ENCODE data around the gene CYB561D2.

- TF ChIP-seq, protein P1, sequence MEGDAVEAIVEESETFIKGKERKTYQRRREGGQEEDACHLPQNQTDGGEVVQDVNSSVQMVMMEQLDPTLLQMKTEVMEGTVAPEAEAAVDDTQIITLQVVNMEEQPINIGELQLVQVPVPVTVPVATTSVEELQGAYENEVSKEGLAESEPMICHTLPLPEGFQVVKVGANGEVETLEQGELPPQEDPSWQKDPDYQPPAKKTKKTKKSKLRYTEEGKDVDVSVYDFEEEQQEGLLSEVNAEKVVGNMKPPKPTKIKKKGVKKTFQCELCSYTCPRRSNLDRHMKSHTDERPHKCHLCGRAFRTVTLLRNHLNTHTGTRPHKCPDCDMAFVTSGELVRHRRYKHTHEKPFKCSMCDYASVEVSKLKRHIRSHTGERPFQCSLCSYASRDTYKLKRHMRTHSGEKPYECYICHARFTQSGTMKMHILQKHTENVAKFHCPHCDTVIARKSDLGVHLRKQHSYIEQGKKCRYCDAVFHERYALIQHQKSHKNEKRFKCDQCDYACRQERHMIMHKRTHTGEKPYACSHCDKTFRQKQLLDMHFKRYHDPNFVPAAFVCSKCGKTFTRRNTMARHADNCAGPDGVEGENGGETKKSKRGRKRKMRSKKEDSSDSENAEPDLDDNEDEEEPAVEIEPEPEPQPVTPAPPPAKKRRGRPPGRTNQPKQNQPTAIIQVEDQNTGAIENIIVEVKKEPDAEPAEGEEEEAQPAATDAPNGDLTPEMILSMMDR (IDR thresholded peaks at IDR 0.05; ENCODE audit: low read depth, low read length), result no peak
- TF ChIP-seq EZH2phosphoT487 (IDR thresholded peaks at IDR 0.05; ENCODE audit: low read depth), result no peak
Measured at GRCh38 chr3:50303013-50303815, 47.4 kb upstream of the CYB561D2 start, which contains the start of gene HYAL1.
